Measurements from ENCODE around the gene ENTREP3.
"Not testable (repeated sequence)": the region's sequence is repeated elsewhere in the genome, so short reads cannot be mapped to it uniquely, and the experiment has no call there.

ENTREP3 gene

GRCh38 chr1:155296661-155297060 lies 41.4 kb upstream of the ENTREP3 start:
- no peak overlapping the region for H3K27ac ChIP-seq (ENCODE audit: insufficient read depth in 1 of 2, low read depth in 1 of 2, low read length in 2 of 2, poor library complexity in 1 of 2, severe bottlenecking in 2 of 2)
- no peaks in the 10 kb centered on the region for H3K36me3 ChIP-seq (ENCODE audit: control insufficient read depth in 4 of 4, insufficient read depth in 4 of 4, low read length in 3 of 4)
- no peak overlapping the region for H3K4me3 ChIP-seq (ENCODE audit: control insufficient read depth in 1 of 7, extremely low read depth in 1 of 7, insufficient read depth in 4 of 7, low read depth in 2 of 7, low read length in 6 of 7)
- peaks cover 0 to 12% (median 8%) of the 10 kb centered on the region in 4 experiments for H3K4me1 ChIP-seq (ENCODE audit: control extremely low read depth in 1 of 4, control insufficient read depth in 4 of 4, insufficient read depth in 4 of 4, low read length in 3 of 4)
- ChIA-PET CTCF (interaction anchor here (0.9 to 1.4 kb wide), 2 partner anchors 15 to 46 kb away, joined by 3 to 5 read pairs; no protein-coding TSS in a partner anchor), POLR2A (no interaction called here)
- H3K27me3 ChIP-seq (replicated peaks in 2 of 5; ENCODE audit: control insufficient read depth in 4 of 5, insufficient read depth in 5 of 5, low read length in 4 of 5), result peaks cover 0 to 49% (median 31%) of the 10 kb centered on the region in 5 experiments
- no peak for DNase-seq
- 96% methylated on average over 3 of the region's 3 CpGs for WGBS (ENCODE audit: insufficient coverage)
- H3K9me3 ChIP-seq (ENCODE audit: control extremely low read depth in 1 of 5, control insufficient read depth in 4 of 5, insufficient read depth in 2 of 5, low read depth in 1 of 5, low read length in 4 of 5), result no peaks in the 10 kb centered on the region

- H3K27me3 ChIP-seq (replicated peaks in 2 of 5; ENCODE audit: control insufficient read depth in 4 of 5, insufficient read depth in 5 of 5, low read length in 4 of 5), result peaks cover 0 to 49% (median 31%) of the 10 kb centered on the region in 5 experiments
- H3K4me1 ChIP-seq (ENCODE audit: control extremely low read depth in 1 of 4, control insufficient read depth in 4 of 4, insufficient read depth in 4 of 4, low read length in 3 of 4), result peaks cover 0 to 12% (median 8%) of the 10 kb centered on the region in 4 experiments
- no peak overlapping the region for H3K4me3 ChIP-seq (ENCODE audit: control insufficient read depth in 1 of 7, extremely low read depth in 1 of 7, insufficient read depth in 4 of 7, low read depth in 2 of 7, low read length in 6 of 7)
- POLR2A ChIA-PET, result no interaction called here
- DNase-seq, result no peak
- 96% methylated on average over 4 of the region's 7 CpGs for WGBS (ENCODE audit: insufficient coverage)
- no peaks in the 10 kb centered on the region for H3K9me3 ChIP-seq (ENCODE audit: control extremely low read depth in 1 of 5, control insufficient read depth in 4 of 5, insufficient read depth in 2 of 5, low read depth in 1 of 5, low read length in 4 of 5)
- CTCF ChIA-PET, result interaction anchor here (1.2 kb wide), 1 partner anchor 9 kb away, joined by 3 read pairs; no protein-coding TSS in a partner anchor
- H3K36me3 ChIP-seq (ENCODE audit: control insufficient read depth in 4 of 4, insufficient read depth in 4 of 4, low read length in 3 of 4), result no peaks in the 10 kb centered on the region
- no peak overlapping the region for H3K27ac ChIP-seq (ENCODE audit: insufficient read depth in 1 of 2, low read depth in 1 of 2, low read length in 2 of 2, poor library complexity in 1 of 2, severe bottlenecking in 2 of 2)
Measured at GRCh38 chr1:155295942-155296267, 40.6 kb upstream of the ENTREP3 start.

GRCh38 chr1:155295183-155295941 lies 40.1 kb upstream of the ENTREP3 start:
- ChIA-PET CTCF (interaction anchor here (1.2 kb wide), 2 partner anchors 9 to 23 kb away, joined by 3 read pairs; no protein-coding TSS in a partner anchor), POLR2A (interaction anchor here (0.6 kb wide), 1 partner anchor 22 kb away, joined by 4 read pairs; no protein-coding TSS in a partner anchor)
- Histone ChIP-seq H3K27ac (ENCODE audit: insufficient read depth in 1 of 2, low read depth in 1 of 2, low read length in 2 of 2, poor library complexity in 1 of 2, severe bottlenecking in 2 of 2) (no peak overlapping the region), H3K9me3 (ENCODE audit: control extremely low read depth in 1 of 5, control insufficient read depth in 4 of 5, insufficient read depth in 2 of 5, low read depth in 1 of 5, low read length in 4 of 5) (no peaks in the 10 kb centered on the region), H3K4me3 (ENCODE audit: control insufficient read depth in 1 of 7, extremely low read depth in 1 of 7, insufficient read depth in 4 of 7, low read depth in 2 of 7, low read length in 6 of 7) (peak overlapping the region in 3 of 7 experiments; percentile 19 to 61 (median 57)), H3K36me3 (ENCODE audit: control insufficient read depth in 4 of 4, insufficient read depth in 4 of 4, low read length in 3 of 4) (no peaks in the 10 kb centered on the region), H3K4me1 (ENCODE audit: control extremely low read depth in 1 of 4, control insufficient read depth in 4 of 4, insufficient read depth in 4 of 4, low read length in 3 of 4) (peaks cover 0 to 12% (median 8%) of the 10 kb centered on the region in 4 experiments), H3K27me3 (replicated peaks in 2 of 5; ENCODE audit: control insufficient read depth in 4 of 5, insufficient read depth in 5 of 5, low read length in 4 of 5) (peaks cover 0 to 49% (median 31%) of the 10 kb centered on the region in 5 experiments)
- DNase-seq, result no peak
- 21% methylated on average over 42 of the region's 47 CpGs for WGBS (ENCODE audit: insufficient coverage)

- peaks cover 0 to 49% (median 31%) of the 10 kb centered on the region in 5 experiments for H3K27me3 ChIP-seq (replicated peaks in 2 of 5; ENCODE audit: control insufficient read depth in 4 of 5, insufficient read depth in 5 of 5, low read length in 4 of 5)
- POLR2A ChIA-PET, result interaction anchor here (0.6 kb wide), 1 partner anchor 23 kb away, joined by 4 read pairs; no protein-coding TSS in a partner anchor
- H3K4me3 ChIP-seq (ENCODE audit: control insufficient read depth in 1 of 7, extremely low read depth in 1 of 7, insufficient read depth in 4 of 7, low read depth in 2 of 7, low read length in 6 of 7), result peak overlapping the region in 3 of 7 experiments; percentile 19 to 61 (median 57)
- peaks cover 0 to 12% (median 8%) of the 10 kb centered on the region in 4 experiments for H3K4me1 ChIP-seq (ENCODE audit: control extremely low read depth in 1 of 4, control insufficient read depth in 4 of 4, insufficient read depth in 4 of 4, low read length in 3 of 4)
- H3K9me3 ChIP-seq (ENCODE audit: control extremely low read depth in 1 of 5, control insufficient read depth in 4 of 5, insufficient read depth in 2 of 5, low read depth in 1 of 5, low read length in 4 of 5), result no peaks in the 10 kb centered on the region
- no peaks in the 10 kb centered on the region for H3K36me3 ChIP-seq (ENCODE audit: control insufficient read depth in 4 of 4, insufficient read depth in 4 of 4, low read length in 3 of 4)
- DNase-seq, result no peak
- CTCF ChIA-PET, result interaction anchor here (1.2 kb wide), 1 partner anchor 24 kb away, joined by 3 read pairs; no protein-coding TSS in a partner anchor
- H3K27ac ChIP-seq (ENCODE audit: insufficient read depth in 1 of 2, low read depth in 1 of 2, low read length in 2 of 2, poor library complexity in 1 of 2, severe bottlenecking in 2 of 2), result no peak overlapping the region
- WGBS (ENCODE audit: insufficient coverage), result 45% methylated on average over 41 of the region's 46 CpGs
Measured at GRCh38 chr1:155294520-155295182, 39.4 kb upstream of the ENTREP3 start.

- DNase-seq, result no peak
- Histone ChIP-seq H3K4me3 (ENCODE audit: control insufficient read depth in 1 of 7, extremely low read depth in 1 of 7, insufficient read depth in 4 of 7, low read depth in 2 of 7, low read length in 6 of 7) (no peak overlapping the region), H3K27ac (ENCODE audit: insufficient read depth in 1 of 2, low read depth in 1 of 2, low read length in 2 of 2, poor library complexity in 1 of 2, severe bottlenecking in 2 of 2) (no peak overlapping the region), H3K36me3 (ENCODE audit: control insufficient read depth in 4 of 4, insufficient read depth in 4 of 4, low read length in 3 of 4) (no peaks in the 10 kb centered on the region), H3K27me3 (replicated peaks in 2 of 5; ENCODE audit: control insufficient read depth in 4 of 5, insufficient read depth in 5 of 5, low read length in 4 of 5) (peaks cover 0 to 49% (median 31%) of the 10 kb centered on the region in 5 experiments), H3K4me1 (ENCODE audit: control extremely low read depth in 1 of 4, control insufficient read depth in 4 of 4, insufficient read depth in 4 of 4, low read length in 3 of 4) (peaks cover 0 to 12% (median 8%) of the 10 kb centered on the region in 4 experiments), H3K9me3 (ENCODE audit: control extremely low read depth in 1 of 5, control insufficient read depth in 4 of 5, insufficient read depth in 2 of 5, low read depth in 1 of 5, low read length in 4 of 5) (no peaks in the 10 kb centered on the region)
- ChIA-PET CTCF (interaction anchor here (0.9 to 1.3 kb wide), 6 partner anchors 8 to 43 kb away, joined by 3 to 4 read pairs (median 3); partner anchors contain the start of gene PKLR), POLR2A (no interaction called here)
- WGBS (ENCODE audit: insufficient coverage), result 94% methylated on average over 17 of the region's 17 CpGs
Measured at GRCh38 chr1:155293086-155293749, 37.9 kb upstream of the ENTREP3 start.

GRCh38 chr1:155291006-155291405 lies 35.7 kb upstream of the ENTREP3 start:
- H3K27me3 ChIP-seq (replicated peaks in 2 of 5; ENCODE audit: control insufficient read depth in 4 of 5, insufficient read depth in 5 of 5, low read length in 4 of 5), result peaks cover 0 to 35% (median 28%) of the 10 kb centered on the region in 5 experiments
- CTCF ChIA-PET, result interaction anchor here (0.7 to 1.5 kb wide), 2 partner anchors 13 to 40 kb away, joined by 3 read pairs; no protein-coding TSS in a partner anchor
- H3K36me3 ChIP-seq (ENCODE audit: control insufficient read depth in 4 of 4, insufficient read depth in 4 of 4, low read length in 3 of 4); H3K9me3 ChIP-seq (ENCODE audit: control extremely low read depth in 1 of 5, control insufficient read depth in 4 of 5, insufficient read depth in 2 of 5, low read depth in 1 of 5, low read length in 4 of 5); POLR2A ChIA-PET; H3K4me3 ChIP-seq (ENCODE audit: control insufficient read depth in 1 of 7, extremely low read depth in 1 of 7, insufficient read depth in 4 of 7, low read depth in 2 of 7, low read length in 6 of 7); H3K27ac ChIP-seq (ENCODE audit: insufficient read depth in 1 of 2, low read depth in 1 of 2, low read length in 2 of 2, poor library complexity in 1 of 2, severe bottlenecking in 2 of 2); DNase-seq: not testable (repeated sequence)
- H3K4me1 ChIP-seq (ENCODE audit: control extremely low read depth in 1 of 4, control insufficient read depth in 4 of 4, insufficient read depth in 4 of 4, low read length in 3 of 4), result peaks cover 0 to 12% (median 6%) of the 10 kb centered on the region in 4 experiments
- 94% methylated on average over 8 of the region's 10 CpGs for WGBS (ENCODE audit: insufficient coverage)
